ENCODE data around the gene BHLHE41.

Gene BHLHE41

DNA sequence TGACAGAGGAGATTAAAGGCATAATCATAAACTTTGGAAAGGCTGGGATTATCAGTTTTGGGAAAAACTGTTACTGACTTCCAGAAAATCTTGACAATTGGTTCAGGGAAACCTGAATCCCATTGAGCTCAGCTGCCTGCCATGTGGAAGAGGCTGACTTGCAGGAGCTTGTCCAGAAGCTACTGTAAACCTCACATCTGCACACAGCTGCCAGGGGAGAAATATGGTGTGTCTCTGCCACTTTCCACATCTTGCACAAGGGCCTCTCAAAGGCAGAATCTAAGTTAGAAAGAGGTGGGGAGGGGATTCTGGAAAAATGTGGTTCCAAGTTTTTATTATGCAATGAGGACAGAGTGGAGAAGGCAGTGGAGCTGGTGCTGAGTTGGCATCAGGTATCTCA, 8.7 kb upstream of the BHLHE41 start:
- DNase-seq: no peak

DNA sequence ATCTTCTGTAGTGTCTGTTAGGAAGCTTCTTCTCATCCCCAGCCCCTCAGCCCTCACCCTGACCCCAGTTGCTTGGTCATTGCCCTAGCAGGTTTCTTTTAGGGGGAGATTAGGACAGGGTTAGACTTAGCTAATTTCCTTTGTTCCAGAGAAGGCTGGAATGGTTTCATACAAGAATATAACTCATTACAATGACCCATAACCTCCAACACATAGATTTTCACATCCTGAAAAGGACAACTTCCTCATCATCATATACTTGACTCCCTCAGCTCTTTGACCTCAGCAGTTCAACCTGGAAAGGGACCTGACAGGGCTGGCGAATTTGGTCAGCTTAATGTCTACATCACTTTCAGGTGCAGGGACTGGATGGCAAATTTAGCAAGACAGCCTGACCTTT, 8.0 kb upstream of the BHLHE41 start:
- DNase-seq: no peak

DNA sequence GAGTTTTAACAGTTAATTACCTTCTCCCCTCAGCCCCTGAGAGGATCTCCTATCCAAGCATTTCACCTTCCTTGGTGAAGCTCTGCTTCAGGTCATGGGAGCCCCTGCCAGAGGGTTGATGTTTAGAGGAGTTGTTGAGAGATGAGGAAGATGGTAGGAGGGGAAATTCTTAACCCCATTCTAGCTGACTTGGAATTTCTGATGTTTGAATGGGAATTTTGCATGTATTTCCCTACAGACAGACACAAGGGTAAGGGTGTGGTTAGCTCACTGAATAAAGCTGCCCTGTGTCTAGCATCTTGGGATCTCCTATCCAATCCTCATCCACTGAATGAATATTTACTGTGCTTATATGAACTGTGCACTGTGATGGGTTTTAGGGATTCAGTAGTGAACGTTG, 7.1 kb upstream of the BHLHE41 start:
- no peak for DNase-seq

DNA sequence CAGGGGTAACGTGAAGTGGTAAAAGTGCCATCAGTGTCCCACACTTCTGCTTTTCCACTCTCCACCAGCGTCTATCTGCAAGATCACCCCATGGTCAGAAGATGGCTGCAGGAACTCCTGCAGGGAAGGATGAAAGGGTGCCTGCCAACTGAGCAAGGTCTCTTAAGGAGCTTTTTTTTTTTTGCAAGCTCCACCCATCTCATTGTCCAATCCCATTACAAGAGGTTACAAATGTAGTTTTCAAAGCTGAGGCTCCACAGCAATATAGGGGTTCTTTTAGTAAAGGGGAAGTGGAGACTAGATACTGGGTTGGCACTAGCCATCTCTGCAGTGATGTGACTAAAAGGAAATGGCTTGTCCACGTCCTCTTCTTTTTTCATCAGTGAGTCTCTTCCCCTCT, 5.9 kb upstream of the BHLHE41 start:
- no peak for DNase-seq

DNA sequence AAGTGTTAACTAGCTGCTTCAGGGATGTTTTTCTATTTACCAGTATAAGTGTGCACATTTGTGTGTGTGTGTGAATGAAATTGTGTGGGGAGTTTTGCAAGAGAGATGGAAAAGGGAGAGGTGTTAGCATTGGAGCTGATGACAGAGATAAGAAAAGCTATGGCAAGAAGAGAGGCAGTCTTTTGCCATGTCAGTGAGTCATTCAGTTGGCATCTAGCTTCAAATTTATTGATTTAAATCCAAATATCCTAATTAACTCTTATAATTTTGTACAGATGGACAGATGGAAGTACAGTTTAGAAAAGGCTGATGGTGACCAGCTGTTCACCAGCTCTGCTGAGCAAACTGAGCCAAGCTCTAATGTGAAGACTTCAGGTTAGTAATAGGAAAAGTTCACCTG, 3.3 kb upstream of the BHLHE41 start:
- DNase-seq: no peak

DNA sequence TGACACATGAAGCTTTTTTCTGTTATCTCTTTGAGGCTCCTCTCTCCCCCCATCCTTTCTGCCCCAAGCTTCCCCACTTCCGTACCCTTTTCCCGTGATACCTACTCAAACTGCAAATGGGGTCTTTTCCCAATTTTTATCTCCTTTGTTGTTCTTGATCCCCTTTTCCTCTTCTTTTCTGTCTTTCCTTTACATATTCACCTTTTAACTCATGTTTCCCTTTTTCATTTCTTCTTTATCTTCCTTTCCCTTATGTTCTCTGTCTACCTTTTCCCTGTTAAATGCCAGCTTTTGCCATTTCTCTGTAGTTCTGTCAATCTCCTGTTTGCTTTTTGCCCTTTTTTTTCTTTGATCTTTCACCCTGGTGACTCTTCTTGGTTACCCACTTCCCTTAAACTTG, 2.6 kb upstream of the BHLHE41 start:
- DNase-seq: no peak

DNA sequence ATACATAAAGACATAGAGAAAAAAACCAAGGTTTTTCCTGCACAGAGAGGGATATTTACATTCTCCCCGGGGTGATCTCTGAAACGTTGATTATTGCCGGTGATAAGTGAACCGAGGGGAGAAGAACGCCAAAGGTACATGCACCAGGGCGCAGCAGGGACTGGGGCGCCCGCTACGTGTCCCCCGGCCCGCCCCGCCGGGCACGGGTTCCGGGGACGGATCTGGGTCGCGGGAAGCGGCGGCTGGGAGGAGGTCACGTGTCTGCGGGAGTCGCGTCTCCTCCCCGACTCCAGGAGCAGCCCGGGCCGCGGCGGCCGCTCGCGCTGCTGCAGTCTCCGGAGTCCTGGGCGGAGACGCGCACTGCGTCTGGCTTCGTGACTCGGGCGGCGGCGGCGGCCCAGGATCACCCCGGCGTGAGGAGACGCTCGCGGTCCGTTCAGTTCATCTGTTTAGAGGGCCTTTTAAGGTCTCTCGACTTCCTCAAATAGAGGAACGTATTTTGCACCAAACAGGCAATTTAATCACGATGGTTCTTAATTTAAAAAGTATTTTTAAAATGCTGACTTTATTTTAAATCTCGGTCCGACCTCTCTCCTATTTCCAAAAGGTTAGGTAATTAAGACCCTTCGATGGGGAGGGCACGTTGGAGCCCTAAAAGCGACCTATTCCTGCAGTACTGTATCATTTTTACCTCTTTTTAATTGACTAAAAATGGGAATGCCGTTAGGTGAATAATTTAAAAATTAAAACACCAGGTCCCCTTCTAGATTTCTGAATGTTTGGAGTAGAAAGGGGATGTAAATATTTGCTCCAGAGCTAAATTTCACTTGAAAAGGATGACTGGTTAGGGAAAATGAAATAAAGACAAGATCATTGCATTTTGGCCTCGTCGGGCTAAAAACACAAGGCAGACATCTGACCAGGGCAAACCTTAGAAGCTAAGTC, 1.8 kb upstream of the BHLHE41 start:
- no peak for DNase-seq

DNA sequence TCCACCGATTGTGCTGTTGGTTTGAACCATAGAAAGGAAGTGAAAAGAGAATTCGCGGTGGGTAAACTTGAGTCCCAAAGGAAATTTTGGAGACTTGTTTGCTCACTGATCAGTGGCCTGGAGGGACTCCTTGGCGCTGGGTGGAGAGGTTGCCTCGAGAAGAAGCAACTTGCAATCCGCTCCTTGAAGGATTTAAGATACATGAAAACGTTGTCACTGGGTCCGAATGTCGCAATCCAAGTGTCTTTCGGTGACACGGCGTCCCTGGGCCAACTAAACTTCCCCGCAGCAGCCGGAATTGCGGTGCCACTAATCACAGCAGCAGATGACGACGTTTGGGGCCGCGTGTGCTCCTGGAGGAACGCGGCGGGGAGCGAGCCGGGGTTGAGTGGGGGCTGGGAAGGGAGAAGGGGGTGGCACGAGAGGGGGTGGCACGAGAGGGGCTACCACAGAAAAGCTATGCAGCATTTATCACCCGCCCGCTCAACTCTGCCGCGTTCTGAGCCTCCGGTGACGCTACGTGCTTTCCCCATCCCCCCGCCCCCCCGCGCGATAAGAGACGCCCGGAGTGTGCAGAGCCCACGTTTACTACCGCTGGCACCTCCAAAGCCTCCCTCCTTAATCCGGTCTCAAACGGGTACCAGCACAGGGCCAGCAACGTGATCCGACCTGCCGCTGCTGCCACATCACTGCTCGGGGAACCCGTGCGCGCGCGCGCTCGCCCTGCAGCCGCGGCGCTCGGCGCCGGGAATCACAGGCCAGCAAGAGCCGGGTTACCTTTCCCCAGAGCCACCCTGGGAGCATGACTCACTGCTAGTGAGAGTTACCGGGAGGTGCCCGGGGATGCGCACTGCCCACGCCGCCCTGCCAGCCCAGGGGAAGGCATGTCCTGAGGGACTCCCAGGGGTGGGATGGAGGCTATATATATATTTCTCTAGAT, 833 bp upstream of the BHLHE41 start:
- DNase-seq: peak; percentile 12

DNA sequence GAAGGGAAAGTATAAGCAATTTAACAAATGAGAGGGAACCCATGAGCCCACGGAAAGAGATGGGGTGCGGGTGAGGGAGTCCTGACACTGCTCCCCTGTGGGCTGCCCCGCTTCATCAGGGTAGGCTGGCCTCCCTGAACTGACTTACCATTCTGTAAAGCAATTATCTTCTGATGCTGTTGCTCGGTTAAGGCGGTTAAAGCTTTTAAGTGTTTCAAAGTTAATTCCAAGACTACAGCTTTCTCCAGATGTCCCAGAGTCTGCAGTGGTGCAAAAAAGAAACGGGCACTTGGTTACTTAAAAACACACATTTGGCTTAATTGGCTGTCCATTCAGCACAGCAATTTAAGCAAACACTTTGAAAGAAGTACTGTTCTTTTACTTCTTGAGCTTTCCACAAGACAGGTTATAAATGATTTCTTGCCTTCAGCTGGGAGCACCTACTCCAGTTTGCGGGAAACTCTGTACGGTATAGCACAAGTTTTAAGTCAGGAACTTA, 1.3 kb downstream of the BHLHE41 start:
- no peak for DNase-seq

DNA sequence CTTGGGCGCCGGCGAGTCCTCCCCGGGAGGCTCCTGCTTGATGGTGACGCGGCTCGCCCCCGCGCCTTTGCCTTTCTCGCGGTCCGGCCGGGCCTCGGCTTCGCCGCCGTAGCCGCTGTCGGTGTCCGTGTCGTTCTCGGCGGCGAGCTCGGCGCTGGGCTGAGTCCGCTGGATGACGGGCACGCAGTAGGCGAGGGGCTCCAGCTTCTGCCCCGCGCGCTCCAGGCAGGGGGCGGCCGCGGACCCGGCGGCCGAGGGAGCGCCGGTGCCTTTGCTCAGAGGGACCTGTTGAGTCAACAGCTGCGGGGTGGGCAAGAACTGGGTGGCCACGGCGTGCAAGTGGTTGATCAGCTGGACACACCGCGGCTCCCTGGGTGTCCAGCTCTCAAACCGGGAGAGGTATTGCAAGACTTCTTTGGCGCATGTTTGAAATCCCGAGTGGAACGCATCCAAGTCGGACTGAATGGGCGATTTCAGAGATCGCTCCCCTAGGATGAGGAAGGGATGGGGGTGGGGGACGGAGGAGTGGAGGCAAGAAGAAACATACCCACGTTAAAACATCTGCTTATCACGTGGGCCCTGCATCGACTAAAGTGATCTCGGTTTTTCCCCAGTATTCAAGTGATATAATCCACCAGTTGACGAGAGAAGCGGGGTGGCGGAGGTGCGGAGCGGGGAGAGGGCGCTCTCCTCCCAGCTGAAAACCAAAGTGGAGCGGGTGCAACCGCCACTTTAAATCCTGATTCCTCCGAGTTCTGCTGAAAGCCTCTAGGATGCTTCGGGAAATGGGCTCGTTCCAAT, 2.0 kb downstream of the BHLHE41 start:
- DNase-seq: no peak

DNA sequence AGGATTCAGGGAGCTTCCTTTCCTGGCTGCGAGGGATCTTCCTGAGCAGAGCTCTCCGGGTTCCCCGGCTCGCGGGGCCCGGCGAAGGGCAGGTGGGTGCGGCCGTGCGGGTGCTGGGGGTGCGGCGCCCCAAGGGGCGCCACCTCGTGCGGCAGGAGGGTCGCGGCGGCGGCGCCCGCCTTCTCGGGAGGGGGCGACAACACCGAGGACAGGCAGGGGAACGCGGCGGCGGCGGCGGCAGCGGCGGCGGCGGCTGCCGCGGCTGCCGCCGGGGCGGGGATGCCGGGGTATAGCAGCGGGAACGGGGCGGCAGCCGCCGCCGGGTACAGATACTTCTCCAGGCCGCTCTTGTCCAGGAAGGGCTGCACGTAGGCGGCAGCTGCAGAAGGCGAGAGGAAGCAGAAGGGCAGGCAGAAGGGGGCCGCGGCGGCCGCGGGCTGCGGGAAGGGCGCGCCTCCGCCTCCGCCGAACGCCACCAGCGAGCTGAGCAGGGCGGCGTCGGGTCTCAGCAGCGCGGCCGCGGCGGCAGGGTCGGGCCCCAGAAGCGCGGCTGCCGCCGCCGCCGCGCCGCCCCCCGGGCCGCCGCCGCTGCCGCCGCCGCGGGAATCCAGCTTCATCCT, 2.7 kb downstream of the BHLHE41 start:
- no peak for DNase-seq

DNA sequence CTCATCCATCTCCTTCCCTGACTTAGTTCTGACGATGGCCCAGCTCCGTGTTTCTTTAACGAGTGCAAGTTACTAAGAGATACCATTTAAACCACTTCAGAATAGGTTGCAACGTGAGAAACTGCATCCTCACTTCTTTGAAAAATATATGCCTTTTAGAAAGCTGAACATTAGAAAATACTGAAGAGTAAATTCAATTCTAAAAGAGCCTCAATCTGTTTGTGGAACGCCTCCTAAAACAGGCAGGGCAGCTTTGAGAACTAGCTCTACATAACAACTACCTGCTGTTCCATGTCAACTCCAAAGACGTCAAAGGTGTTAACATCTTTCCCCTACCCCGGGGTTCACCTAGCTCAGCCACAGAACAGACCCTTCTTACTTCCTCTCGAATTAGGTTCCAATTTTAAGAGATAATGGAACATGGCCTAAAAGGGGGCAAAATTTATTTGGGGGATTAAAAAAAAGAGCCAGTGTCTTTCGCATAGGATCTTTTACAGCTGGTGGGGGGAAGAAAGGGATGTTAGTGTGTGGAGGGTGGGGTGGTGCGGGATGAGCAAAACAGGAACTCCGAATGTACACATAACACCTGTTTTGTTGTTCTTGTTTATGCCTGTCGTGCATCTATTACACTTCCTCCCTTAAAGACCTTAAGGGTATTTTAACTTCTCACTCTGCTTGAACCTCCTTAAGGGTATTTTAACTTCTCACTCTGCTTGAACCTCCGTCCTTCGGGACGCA, 3.3 kb downstream of the BHLHE41 start:
- DNase-seq: no peak

DNA sequence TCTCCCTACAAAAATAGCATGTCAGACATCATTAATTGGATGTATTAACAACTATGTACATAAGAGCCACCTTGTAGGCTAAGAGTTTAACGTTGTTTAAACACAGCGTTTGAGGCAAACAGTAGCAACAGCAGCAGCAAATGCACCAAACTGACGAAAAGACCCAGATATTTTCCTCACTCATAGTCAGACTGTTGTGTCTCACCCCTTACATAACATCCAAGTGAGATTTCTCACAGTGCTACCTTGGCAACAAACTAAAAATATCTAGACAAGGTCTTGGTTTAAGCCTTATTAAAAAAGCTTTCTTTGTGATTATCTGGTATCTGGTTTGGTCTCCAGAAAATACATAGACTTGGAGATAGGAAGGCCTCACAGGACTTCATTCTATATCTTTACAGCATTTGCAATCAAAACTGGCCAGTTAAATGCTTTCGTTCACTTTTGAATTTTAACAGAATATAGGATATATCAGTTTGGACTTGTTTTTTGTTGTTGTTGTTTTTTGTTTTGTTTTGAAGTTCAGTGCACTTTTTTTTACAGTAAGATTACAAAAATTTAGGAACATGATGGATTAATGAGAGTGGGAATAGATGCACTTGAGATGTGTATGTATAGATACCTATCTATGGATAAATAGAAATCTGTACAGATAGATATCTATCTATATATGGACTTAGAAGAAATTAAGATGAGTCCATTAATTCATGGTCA, 4.1 kb downstream of the BHLHE41 start:
- DNase-seq: no peak

DNA sequence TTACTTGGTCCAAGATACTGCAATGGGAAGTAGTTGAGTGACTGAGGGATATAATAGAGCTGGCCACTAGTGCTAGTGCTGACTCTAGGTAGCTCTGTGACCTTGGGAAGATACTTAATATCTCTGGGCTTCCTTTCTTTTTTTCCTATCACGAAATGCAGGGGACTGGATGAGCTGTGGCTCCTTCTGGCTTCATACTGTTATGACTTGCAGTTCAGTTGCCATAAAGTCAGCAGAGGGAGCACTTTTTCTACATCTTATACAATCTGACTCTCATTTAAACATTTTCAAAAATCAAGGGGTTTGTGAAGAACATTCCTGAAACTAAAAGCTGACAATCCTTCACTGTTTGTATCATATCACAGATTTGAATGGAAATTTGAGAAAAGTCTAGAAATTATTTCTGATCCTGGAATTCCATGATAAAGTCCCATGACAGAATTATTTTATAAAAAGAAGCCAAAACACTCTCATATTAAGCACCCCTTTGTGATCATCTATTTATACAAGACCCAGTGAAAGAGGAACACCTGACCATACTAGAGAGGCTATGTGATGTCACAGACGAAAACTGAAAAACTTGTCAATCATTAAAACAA, 5.3 kb downstream of the BHLHE41 start:
- DNase-seq: no peak

DNA sequence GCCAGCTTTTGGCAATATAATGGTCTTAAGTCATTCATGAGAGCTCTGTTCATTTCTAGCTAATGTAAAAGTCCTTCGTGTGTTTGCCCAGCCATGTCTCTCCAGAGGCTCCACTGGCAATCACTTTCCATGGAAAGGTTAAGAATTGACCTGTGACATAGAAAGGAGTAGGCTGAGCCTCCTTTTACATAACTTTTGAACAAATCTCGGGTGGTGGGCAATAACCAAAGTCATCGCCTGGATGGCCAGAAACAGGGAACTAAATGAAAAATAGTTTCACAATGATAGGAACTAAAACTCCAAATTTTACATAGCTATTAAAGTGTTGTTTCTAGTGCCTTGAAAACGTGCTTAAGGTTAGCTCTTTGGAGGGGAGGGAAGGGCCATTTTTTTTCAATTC, 6.5 kb downstream of the BHLHE41 start:
- DNase-seq: no peak

DNA sequence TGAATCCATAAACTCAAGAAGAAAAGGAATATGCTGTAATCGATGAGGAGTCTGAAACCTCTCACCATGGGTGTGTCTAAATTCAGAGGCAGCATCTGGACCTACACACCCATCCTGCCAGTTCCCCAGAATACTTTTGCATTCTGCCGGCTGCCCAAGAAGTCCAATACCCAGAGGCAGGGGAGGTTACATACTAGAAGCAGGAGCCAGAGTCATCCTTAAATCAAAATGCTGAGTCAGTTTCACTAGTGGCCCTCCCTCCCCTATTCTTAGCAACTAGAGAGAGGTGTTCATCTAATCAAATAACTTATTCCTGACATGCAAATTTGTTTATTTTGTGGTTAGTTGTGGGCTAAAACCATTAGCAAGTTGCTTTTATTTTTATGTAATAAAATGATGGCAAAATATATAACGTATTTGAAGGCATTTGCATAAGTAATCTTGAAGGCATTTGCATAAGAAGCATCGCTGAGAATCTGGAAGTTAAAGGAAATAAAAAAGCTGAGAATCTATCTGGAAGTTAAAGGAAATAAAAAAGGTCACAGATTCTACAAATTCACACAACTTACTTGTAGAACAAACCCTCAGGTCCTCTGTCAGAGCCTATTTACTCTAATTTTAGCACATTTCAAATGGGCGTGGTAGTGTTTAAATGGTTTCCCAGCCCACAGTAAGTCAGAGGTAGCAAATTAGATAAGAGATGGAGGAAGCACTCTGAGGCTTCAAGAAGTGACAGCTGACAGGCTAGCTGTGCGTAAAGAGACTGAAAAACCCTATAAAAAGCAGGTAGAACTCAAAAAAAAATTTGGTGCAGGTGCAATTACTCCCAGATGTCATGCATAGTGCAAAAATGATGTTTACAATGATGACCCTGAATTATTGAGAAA, 7.8 kb downstream of the BHLHE41 start:
- no peak for DNase-seq

DNA sequence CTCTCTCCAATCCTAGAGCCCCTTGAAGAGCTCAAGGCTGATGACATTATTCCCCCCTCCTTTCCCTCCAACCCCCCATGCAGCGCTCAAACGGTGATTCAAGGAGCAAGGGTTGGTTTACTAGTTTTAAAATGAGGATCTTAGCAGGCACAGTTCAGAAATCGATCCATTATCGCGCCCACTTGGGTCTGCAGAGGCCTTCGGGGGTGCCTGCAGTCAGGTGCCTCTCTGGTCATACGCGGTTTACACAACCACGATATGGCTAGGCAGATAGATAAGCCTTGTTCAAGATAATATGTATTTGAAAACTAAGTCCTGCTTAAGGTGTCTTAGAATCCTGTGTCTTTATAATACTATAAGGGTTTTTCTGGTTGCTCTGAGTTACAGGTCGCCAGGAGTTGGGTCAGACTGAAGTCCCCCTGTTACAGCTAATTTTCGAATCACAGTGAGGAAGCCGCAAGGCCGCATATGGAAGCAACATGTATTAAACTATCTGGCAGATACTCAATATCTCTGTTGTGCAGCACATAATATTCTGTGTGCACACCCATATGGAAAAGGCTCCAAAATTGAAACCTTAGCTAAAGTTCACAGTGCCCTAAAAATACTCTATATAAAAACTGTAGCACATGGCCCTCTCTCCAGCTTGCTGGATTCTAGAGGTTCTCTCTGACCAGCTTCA, 10.0 kb downstream of the BHLHE41 start:
- no peak for DNase-seq

DNA sequence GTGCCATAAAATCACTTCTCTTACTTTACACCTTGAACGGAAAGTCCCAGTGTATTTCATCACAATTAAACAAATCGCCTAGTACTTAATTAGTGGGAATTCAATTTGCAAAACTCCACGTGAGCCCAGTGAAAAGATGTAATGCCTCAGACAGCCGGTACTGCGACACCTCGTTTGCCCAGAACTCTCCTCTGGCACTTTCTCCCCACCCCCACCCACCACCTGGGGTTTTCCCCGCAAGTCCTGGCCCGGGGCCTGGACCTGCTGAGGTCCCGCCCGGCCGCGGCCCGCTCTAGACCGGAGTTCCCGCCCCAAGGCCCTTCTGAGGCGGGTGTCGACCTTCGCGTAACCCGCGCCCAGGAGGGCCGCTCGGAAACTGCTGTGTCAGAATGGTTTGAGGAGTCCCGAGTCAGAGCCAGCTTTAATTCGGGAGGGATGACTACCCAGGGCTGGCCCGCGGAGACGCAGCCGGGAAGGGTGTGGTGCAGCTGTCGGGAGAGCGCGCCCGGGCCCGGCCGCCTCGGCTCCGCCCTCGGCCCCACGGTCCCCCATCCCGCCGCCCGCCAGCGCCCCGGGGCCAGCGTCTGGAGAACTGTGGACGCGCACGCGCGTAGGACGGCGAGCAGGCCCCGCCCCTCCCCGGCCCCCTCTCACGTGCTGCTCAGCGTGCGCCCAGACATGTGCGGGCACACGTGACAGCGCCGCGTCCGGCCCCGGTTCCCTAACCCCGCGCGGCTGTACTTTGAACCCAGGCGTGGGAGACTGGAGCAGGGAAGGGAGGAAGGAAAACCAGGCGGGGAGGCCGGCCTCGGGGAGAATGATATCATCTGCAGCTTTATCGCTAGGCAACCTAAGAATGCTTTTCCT, 10.8 kb downstream of the BHLHE41 start:
- DNase-seq: peak; percentile 59
